DOHH2 (cell line): Measurements from ENCODE around the gene NCKAP5.

Experiments
- H3F3A ChIP-seq: fragments of 200-600 bp; sonication (generic), shearing (Covaris generic); 2 replicates; pipeline ENCODE4 v1.6.0; 2016; ENCODE audit warnings: antibody characterized with exemption, mild to moderate bottlenecking; ENCODE audit not compliant: control insufficient read depth, insufficient read depth
- H3K27ac ChIP-seq: fragments of 200-600 bp; sonication (generic); 2 replicates; pipeline ENCODE4 v1.5.1; 2014; ENCODE audit warnings: low read depth, mild to moderate bottlenecking, low read length, moderate library complexity
- H3K27me3 ChIP-seq: fragments of 200-600 bp; sonication (generic); 2 replicates; pipeline ENCODE4 v1.6.1; 2014; ENCODE audit warnings: mild to moderate bottlenecking, low read length, mixed read lengths; ENCODE audit not compliant: control insufficient read depth
- H3K36me3 ChIP-seq: fragments of 200-600 bp; sonication (generic); 2 replicates; pipeline ENCODE4 v1.6.1; 2014; ENCODE audit warnings: mild to moderate bottlenecking, low read length, moderate library complexity, mixed read lengths; ENCODE audit not compliant: control insufficient read depth
- H3K4me1 ChIP-seq: fragments of 200-600 bp; sonication (generic); 2 replicates; pipeline ENCODE4 v1.6.1; 2014; ENCODE audit warnings: mild to moderate bottlenecking, low read length, mixed read lengths; ENCODE audit not compliant: control insufficient read depth
- H3K4me2 ChIP-seq: fragments of 200-600 bp; sonication (generic); 2 replicates; pipeline ENCODE4 v1.6.0; 2014; ENCODE audit warnings: mild to moderate bottlenecking, low read length, moderate library complexity
- H3K4me3 ChIP-seq: fragments of 200-600 bp; sonication (generic); 2 replicates; pipeline ENCODE4 v1.5.1; 2014; ENCODE audit warnings: mild to moderate bottlenecking, low read length, mixed read lengths
- H3K79me2 ChIP-seq: fragments of 200-600 bp; sonication (generic); 2 replicates; pipeline ENCODE4 v1.6.1; 2014; ENCODE audit warnings: mild to moderate bottlenecking, low read length, mixed read lengths; ENCODE audit not compliant: control insufficient read depth
- H3K9me2 ChIP-seq: fragments of 200-600 bp; sonication (generic); replicated peaks from 2 replicates; pipeline ENCODE4 v1.6.1; 2014; ENCODE audit warnings: mild to moderate bottlenecking, low read length, mixed read lengths; ENCODE audit not compliant: control insufficient read depth
- H3K9me3 ChIP-seq: fragments of 200-600 bp; sonication (generic); 2 replicates; pipeline ENCODE4 v1.6.1; 2014; ENCODE audit warnings: antibody characterized with exemption, low read length, mixed read lengths; ENCODE audit not compliant: control insufficient read depth, insufficient read depth
- H4K20me1 ChIP-seq: fragments of 200-600 bp; sonication (generic); 2 replicates; pipeline ENCODE4 v1.6.0; 2014; ENCODE audit warnings: low read depth, mild to moderate bottlenecking, antibody characterized with exemption, low read length, moderate library complexity; ENCODE audit not compliant: control insufficient read depth, insufficient read depth
- CTCF ChIP-seq: fragments of 200-600 bp; sonication (generic); IDR thresholded peaks from one replicate; pipeline ENCODE4 v1.5.1; 2014; ENCODE audit warnings: antibody characterized with exemption, mild to moderate bottlenecking, low read depth, low read length; ENCODE audit not compliant: poor library complexity, severe bottlenecking
- EZH2phosphoT487 ChIP-seq: fragments of 200-600 bp; sonication (generic); IDR thresholded peaks from 2 replicates; pipeline ENCODE4 v1.6.1; 2017; ENCODE audit warnings: borderline replicate concordance, mild to moderate bottlenecking, antibody characterized with exemption, low read length, moderate library complexity, mixed read lengths

The NCKAP5 gene

GRCh38 chr2:133497951-133498565, 70.2 kb downstream of the NCKAP5 start:
- Histone ChIP-seq H3K79me2 (no peaks in the 10 kb centered on the region), H3K27ac (no peak overlapping the region)
- TF ChIP-seq CTCF (no peak), EZH2phosphoT487 (no peak)

DNA sequence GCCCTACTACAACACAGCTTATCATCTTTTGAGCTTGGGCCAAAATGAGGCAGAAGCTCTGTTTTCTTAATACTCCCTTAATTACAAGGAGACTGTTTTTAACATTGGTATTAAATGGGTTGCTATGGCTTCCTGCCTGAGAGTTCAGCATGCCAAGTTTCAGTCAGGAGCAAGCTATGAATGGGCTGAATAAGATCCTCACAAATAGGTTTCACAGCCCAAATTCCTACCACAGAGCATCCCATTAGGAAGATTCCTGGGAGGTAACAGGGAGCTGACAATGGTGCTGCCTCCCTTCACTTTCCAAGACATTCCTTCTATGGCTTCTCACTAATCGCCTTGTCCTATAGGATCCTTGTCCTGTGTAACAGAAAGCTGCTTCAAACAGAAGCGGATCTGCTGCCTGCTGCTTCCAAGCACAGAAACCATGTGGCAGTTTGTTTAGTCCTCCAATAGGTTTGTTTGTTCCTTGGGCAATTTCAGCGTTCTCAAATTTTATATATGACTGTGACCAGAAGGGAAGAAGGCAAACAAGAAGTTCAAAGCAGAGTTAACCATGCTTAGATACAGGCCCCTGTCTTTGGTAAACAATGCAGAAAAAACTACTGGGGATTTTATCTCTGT, 70.9 kb downstream of the NCKAP5 start:
- H3K36me3 ChIP-seq: no peaks in the 10 kb centered on the region
- no peaks in the 10 kb centered on the region for H4K20me1 ChIP-seq
- no peaks in the 10 kb centered on the region for H3K79me2 ChIP-seq
- no peaks in the 10 kb centered on the region for H3K9me3 ChIP-seq
- H3F3A ChIP-seq: no peaks in the 10 kb centered on the region
- no peak overlapping the region for H3K4me2 ChIP-seq
- H3K27ac ChIP-seq: no peak overlapping the region
- peaks cover 4% of the 10 kb centered on the region; the same call in 1 of the 2 replicates for H3K27me3 ChIP-seq
- H3K9me2 ChIP-seq: no peaks in the 10 kb centered on the region
- no peaks in the 10 kb centered on the region for H3K4me1 ChIP-seq
- no peak overlapping the region for H3K4me3 ChIP-seq
- no peak for TF ChIP-seq EZH2phosphoT487
- TF ChIP-seq CTCF: no peak

More at GRCh38 chr2:133497951-133498565, 70.2 kb downstream of the NCKAP5 start:
- Histone ChIP-seq H3F3A (no peaks in the 10 kb centered on the region), H3K9me3 (no peaks in the 10 kb centered on the region), H3K4me2 (no peak overlapping the region), H3K27me3 (peaks cover 4% of the 10 kb centered on the region; the same call in 1 of the 2 replicates), H3K4me1 (no peaks in the 10 kb centered on the region), H3K9me2 (no peaks in the 10 kb centered on the region), H4K20me1 (no peaks in the 10 kb centered on the region), H3K4me3 (no peak overlapping the region), H3K36me3 (no peaks in the 10 kb centered on the region)

DNA sequence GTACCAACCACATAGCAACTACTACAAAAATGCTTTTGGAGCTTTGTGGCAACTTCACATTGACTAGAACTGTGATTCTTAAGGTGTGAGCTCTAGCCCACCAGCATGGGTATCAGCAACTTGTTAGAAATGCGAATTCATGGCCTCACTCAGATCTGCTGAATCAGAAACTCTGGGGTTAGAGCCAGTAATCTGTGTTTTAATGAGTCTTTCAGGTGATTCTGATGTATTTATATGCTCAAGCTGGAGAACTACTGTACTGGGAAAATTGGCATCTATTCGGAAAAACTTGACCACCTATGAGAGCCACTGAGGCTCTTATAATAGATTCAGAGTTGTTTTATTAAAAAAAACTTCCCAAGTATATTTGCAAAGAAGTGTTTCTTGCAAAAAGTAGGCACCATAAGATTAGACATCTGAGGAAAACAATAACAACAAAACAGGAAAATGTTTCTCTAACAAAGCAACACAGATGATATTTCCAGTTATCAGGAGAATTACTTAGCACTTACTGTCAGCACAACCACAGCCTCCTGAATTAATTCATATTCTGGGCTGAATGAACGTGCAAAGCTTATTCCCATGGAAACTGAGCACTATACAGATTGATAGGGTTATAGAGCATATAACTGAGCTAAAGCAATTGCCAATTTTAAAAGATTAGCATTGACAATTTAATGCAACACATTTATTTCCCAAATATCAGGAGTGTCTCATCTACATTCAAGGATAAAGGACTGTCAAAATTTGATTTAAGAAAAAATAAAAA, 71.6 kb downstream of the NCKAP5 start:
- H3K27me3 ChIP-seq: peaks cover 4% of the 10 kb centered on the region; the same call in 1 of the 2 replicates
- H3K9me3 ChIP-seq: no peaks in the 10 kb centered on the region
- H3K4me1 ChIP-seq: no peaks in the 10 kb centered on the region
- no peaks in the 10 kb centered on the region for H3K79me2 ChIP-seq
- H3K4me3 ChIP-seq: no peak overlapping the region
- H3F3A ChIP-seq: no peaks in the 10 kb centered on the region
- no peak overlapping the region for H3K4me2 ChIP-seq
- no peaks in the 10 kb centered on the region for H3K36me3 ChIP-seq
- H4K20me1 ChIP-seq: no peaks in the 10 kb centered on the region
- no peaks in the 10 kb centered on the region for H3K9me2 ChIP-seq
- H3K27ac ChIP-seq: no peak overlapping the region
- TF ChIP-seq EZH2phosphoT487 (no peak), CTCF (no peak)
